Measurements from ENCODE around the gene EXOC3L1.

DNA sequence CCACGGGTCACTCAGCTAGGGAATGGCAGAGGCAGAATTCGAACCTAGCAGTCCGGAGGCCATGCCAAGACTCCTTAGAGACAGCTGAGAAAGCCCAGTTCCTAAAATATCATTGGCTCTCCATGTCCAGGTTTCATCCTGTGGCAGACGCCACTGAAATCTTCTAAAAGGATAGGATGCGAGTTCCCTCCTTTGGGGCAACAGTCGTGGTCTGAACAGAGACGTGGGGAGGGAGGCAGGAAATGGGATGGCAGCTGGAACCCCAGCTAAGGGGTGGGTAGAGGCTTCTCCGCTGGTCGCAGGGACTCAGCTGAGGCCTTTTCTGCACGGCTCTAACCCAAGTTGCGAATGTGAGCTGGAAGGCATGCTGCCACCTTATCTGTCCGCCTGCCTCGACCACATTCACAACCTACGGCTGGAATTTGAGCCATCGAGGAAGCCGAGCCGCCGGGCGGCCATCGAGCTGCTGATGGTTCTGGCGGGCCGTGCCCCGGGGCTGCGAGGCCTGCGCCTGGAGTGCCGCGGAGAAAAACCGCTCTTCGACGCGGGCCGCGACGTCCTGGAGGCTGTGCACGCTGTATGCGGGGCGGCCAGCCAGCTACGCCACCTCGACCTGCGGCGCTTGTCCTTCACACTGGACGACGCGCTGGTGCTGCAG, 27.3 kb downstream of the EXOC3L1 start:
- TF ChIP-seq, protein P1, sequence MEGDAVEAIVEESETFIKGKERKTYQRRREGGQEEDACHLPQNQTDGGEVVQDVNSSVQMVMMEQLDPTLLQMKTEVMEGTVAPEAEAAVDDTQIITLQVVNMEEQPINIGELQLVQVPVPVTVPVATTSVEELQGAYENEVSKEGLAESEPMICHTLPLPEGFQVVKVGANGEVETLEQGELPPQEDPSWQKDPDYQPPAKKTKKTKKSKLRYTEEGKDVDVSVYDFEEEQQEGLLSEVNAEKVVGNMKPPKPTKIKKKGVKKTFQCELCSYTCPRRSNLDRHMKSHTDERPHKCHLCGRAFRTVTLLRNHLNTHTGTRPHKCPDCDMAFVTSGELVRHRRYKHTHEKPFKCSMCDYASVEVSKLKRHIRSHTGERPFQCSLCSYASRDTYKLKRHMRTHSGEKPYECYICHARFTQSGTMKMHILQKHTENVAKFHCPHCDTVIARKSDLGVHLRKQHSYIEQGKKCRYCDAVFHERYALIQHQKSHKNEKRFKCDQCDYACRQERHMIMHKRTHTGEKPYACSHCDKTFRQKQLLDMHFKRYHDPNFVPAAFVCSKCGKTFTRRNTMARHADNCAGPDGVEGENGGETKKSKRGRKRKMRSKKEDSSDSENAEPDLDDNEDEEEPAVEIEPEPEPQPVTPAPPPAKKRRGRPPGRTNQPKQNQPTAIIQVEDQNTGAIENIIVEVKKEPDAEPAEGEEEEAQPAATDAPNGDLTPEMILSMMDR (IDR thresholded peaks at IDR 0.05 in 4 of 5, conservative IDR thresholded peaks at IDR 0.05 in 1 of 5), result no peak
- no peak for TF ChIP-seq POLR2A (IDR thresholded peaks at IDR 0.05)

All from gastrocnemius medialis (tissue), 4 donors.